GM19099 (cell line): ENCODE data around the gene C18orf63.

Experiments used
- POLR2A ChIP-seq: IDR thresholded peaks from 3 replicates; pipeline ENCODE4 v1.6.1; 2011; ENCODE audit warnings: low read depth; ENCODE audit not compliant: insufficient read length; ENCODE audit errors: extremely low read depth

C18orf63 gene

DNA sequence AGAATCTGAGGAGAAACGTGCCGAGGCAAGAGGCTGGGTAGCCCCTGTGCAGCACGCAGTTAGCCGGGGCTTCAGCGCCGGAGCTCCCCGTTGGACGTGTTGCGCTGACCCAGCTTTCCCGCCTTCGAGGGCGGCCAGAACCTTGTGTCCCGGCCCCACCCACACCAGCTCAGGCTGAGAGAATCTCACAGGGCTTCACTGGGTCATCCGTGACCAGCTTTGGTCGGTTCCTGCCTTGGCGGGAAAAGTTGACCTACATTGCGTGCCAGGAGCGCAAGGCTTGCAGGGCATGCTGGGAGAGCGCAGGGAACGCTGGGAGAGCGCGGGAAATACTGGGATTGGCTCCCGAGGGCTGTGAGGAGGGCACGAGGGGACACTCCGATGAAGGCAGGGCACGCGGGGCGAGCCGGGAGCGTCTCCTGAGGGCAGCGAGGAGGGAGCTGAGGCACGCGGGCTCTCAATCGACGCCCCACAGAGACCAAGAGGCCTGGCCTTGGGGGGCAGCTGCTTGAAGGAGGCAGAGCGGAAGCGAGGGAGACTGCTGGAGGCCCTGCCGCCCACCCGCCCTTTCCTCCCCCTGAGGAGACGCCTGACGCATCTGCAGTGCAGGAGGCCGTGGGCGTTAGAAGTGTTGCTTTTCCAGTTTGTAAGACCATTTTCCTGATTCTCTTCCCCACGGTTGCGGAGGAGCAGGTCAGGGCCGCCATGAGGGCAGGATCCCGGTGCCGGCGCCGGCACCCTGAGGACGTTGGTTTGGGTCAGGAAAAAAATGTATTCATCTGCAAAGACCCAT lies at the start of gene C18orf63:
Gene C18orf63 (plus strand): TSS at position 376 of the 793 bp plus-strand sequence. CDS start 2,027 bp downstream, outside the sequence.
- TF ChIP-seq POLR2A: no peak

DNA sequence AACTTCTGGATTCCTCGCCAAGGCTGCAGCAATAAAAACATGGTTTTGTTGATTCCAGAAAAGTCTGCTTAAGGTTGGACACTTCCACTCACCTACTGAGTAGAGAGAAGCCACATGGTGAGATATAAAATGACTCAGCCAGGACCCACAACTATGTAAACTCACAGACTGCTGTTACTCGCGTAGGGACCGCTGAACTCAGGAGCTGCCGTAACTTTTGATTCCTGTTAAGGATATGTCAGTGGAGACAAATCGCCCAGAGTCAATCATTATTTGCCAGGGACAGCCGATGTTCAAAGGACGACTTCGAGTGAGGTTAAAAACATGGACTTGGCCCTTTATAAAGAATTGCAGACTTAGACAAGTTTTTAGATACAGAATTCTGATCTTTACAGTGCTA lies 49.5 kb upstream of the C18orf63 start:
- no peak for TF ChIP-seq POLR2A

DNA sequence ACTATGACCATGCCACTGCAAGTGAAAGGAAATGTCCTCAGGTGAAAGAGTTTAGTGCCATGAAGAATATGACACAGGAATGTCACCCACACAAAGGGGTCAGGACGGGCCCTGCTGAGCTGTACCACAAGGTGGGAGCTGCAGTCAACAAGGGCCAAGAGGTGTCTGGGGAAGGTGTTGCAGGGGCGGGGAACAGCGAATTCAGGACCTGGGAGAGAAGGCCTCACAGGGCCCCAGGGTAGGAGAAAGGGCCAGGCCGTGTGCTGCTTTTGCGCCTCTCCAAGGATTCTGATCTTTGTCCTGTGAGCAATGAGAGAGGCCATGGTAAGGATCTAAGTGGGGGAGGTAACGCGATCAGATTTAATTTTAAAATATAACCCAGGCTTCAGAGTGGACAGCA lies 47.5 kb upstream of the C18orf63 start:
- no peak for TF ChIP-seq POLR2A

DNA sequence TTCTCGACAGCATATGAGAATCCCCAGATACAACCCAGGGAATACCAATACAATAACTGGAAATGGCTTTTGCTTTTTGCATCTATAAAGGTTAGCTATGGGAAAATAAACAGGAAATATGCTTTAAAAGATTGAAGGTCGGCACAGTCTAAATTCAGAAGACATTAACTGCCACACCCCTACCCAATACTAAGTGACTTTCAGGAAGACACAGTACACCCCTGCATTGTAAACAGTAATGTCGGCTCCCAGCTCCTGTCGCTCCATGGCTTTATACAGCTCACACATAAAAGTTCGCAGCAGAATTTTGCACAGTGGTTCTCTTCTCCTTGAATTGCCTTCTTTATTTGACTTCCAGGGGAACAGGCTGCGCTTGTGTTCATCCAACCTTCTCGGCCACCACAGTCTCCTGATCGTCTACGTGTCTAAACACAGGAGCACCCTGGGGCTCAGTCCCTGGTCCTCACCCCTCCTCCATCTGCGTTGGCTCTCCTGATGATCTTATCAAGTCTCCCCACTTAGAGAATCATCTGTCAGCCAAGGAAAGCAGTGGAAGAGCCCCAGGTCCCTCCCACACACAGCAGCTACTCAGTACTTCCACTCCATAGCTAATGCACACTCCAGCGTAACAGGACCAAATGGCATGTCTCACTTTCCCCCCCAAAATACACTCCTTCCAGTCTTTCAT lies 46.6 kb upstream of the C18orf63 start:
- TF ChIP-seq POLR2A: no peak

DNA sequence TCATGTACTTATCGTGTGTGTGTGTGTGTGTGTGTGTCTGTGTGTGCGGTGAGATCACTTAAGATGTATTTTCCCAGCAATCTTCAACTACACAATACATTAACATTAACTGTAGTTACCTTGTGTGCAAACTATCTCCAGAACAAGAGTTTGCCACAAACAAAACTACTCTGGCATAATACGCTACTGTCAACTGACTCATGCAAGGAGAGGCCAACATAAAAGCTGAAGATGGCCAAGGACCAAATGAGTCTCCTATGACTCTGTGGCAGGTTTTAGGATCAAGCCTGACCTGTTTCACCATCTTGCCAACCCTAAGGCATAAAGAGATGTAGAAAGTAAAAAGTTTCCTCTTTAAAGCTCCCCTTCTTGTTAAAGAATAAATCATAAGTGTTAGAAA lies 44.0 kb upstream of the C18orf63 start:
- TF ChIP-seq POLR2A: no peak

DNA sequence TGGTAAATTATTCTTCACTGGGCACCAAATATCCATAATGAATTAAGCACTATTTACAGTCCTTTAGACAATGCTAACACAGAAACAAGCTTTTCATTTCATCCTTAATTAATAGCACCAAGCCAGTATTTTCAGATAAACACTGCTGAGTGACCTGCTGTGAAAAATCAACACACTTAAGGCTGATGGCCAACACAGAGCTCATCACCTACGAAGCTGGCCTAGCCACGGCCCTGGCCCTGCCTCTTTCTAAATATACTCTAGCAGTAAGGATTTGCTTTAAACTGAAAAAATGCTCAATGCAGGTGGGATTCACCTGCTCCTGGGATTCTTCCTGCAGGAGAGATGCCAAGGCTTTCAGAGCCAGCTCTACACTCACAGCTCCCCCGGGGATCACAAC lies 42.2 kb upstream of the C18orf63 start:
- no peak for TF ChIP-seq POLR2A

DNA sequence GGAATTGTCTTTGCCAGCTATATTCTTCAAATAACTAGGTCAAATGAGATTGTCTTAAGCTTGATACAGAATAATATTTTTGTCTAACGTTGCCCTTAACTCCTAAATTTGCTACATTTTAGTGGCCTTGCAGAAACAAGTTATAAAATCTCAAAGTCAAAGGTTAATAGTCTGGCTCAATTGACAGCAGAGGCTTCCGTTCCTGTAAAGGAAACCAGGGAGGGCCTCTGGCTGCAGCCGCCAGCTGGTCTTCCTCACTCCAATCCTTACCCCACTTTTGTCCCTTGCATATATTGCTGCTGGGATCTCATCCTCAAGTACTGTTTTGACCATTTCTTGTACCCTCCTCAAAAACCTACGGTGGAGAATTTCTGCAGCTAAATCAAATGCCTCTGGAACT lies 40.9 kb upstream of the C18orf63 start:
- no peak for TF ChIP-seq POLR2A

DNA sequence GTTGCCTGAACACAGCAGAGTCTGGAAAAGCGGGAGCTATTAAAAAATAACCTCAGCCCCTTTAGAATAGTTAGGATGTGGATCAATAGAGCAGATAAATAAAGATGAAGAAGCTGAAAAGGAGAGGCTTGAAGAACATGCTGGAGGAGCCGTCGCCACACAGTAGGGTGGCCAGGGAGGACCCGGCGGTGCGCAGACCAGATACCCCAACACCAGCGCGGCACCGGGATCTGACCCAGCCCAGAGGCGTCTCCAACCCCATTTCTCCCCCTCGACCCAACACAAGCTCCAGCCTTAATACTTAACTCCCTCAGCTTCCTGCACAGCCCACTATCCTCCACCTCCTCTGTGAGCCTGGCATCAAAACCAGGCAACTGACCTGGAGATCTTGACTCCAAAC lies 39.9 kb upstream of the C18orf63 start:
- TF ChIP-seq POLR2A: no peak

DNA sequence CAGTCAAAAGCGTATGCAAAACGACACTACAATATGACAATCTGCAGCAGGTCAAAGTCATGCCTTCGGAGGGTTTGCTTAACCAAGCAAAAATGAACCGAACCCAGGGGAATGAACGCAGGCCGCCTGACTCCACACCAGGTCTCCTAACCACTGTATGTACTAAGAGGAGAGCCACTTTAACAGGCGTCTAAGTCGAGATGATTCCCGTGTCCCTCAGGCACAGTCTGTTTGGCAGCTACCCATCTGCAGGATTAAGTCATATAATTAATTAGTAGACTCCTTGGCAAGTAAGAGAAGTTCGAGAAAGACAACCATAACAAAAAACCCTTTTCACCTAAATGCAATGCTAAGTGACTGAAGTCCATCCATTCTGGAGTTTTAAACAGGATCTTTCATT lies 39.0 kb upstream of the C18orf63 start:
- TF ChIP-seq POLR2A: no peak

DNA sequence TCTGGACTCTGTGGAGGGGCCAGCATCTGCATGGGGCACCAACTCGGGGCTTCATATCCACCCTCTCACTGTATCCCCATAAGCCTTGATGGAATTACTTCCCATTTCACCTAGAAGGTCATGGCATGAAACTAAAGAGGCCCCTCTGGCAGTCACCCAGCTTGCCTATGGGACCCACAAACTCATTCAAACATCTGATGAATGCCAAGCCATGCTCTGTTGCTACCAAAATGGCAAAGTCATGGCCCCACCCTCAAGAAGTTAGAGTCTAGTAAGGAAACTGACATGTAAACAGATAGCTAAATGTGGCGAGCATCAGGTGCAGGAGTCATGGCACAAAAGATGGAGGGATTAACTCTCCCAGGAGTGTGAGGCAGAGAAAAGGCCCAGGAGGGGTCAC lies 38.3 kb upstream of the C18orf63 start:
- TF ChIP-seq POLR2A: no peak

DNA sequence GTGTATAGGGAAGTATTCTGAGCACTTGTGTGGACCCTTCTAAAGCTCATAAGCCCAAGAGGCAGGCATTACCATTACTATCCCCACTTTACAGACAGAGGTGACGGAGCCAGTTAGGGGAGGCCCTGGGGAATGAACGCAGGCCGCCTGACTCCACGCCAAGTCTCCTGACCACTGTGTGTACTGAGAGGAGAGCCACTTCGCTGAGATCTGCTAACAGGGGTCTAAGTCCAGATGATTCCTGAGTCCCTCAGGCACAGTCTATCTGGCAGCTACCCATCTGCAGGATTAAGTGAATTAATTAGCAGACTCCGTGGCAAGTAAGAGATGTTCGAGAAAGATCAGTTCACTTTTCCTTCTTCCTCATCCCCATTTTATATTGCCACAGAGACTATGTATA lies 37.6 kb upstream of the C18orf63 start:
- TF ChIP-seq POLR2A: no peak

DNA sequence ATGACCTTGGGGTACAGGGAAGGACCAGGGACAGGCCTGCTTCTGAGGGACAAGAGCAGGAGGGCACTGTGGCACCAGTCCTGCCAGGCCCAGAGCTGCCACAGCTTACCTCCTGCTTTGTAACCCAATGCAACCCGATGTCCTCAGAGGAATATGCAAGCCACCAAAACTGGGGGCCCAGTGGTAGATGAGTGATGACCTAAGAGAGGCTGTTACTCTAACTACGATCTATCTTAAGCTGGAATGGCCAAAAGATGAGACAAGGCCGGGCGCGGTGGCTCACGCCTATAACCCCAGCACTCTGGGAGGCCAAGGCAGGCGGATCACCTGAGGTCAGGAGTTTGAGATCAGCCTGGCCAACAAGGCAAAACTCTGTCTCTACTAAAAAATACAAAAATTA lies 36.7 kb upstream of the C18orf63 start:
- no peak for TF ChIP-seq POLR2A

DNA sequence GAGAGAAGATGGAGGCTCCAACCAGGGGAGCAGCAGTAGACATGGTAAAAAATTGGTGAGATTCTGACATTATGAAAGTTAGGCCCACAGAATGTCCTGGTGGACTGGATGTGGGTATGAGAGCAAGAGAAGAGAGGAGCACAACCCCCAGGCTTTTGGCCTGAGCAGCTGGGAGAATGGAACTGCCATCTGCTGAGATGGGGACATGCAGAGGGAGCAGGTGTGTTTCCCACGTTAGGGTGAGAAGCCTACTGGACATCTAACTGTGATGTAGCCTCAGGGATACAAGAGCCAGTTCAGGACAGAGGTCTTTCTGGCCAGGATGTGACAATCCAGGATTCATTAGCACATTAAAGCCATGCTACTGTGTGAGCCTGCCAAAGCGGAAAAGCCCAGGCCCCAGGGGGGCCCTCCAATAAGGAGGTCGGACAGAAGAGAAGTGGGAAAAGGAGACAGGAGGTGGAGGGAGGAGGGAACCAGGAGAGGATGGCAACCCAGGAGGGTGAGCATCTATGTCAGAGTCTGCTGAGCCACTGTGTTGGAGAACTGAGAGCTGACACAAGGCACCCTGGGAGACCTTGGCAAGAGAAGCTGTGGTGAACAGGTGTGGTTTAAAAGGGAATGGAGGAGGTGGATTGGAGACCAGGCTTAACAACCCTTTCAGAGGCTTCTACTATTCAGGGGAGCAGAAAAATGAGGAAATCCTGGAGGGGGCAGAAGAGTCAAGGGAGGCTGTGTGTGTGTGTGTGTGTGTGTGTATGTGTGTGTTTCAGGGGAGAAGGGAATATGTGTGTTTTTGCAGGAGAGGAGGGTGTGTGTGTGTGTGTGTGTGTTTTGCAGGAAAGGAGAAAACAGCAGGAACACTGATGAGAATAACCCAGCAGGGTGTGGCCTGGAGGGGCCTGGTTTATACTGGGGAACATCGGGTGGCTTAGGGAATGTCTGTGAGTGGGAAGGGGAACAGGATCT lies 34.3 kb upstream of the C18orf63 start:
- TF ChIP-seq POLR2A: no peak

DNA sequence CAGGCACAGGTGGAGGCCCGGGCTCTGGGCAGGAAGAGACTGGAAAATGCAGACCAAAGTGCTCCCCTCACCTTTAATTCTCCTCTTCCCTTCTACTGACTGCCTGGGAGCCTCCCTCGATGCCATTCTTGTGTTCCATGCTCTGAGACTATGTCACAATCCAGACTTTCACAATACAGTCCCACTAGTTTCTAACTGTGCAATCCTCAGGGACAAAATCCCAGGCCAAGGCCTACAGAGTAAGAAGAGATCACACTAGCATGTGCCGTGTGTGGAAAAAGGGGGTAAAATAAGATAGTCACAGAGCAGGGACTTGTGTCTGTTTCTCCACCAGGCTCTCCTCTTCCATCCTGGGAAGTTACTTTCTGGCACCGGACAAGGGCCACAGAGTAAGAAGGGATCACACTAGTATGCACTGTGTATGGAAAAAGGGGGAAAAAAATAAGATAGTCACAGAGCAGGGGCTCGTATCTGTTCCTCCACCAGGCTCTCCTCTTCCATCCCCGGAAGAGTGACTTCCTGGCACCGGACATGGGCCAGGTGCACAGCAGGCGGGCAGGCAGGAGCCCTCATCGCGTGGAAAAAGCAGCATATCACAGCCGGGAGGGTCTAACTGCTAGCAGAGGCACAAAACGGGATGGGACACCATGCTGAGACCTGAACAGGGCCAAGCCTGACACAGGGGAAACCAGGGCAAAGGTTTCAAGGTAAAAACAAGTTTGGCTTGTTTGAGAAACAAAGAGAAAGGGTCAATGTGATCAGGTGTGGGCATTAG lies 33.5 kb upstream of the C18orf63 start:
- TF ChIP-seq POLR2A: no peak

DNA sequence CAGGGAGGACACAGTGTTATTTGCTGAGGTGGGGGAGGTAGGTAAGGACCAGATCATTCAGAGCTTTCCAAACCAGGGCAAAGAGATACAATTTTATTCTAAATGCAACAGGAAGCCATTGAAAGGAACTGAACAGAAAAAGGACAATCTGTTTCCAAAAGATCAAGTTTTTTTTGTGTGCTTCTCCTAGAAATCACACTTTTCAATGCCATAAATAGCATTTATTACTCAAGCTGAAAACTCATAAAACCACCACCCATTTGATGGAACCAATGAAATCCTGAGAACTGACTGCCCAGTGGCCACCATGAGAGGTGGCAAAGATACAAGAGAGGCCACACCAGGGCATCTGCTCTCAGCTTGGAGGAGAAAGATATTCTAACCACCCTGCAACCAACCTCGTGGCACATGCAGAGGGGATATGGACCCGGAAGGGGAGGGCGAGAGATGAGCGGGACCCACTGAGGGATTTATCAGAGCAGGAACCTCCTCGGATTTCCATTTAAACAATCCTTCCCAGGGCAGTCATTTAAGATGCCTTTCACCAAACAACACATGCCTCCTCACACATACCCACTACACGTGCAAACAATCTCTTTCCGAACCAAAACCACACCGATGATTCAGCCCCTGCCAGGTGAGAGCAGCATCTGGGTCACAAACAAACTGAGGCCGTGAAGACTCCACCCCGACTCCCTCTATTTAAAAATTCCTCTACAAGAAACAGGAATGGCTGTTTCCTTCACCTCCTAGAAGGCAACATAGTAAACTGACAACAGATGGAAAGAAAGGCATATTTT lies 32.7 kb upstream of the C18orf63 start:
- TF ChIP-seq POLR2A: no peak
